Effector CD4-positive, alpha-beta T cell (primary cell): ENCODE data around the gene SIX6. TPM values are rescaled to one million over a fixed set of nuclear protein-coding genes. Genes with fewer than 3 reads are reported as not detected.
"Not testable (repeated sequence)": the region's sequence is repeated elsewhere in the genome, so short reads cannot be mapped to it uniquely, and the experiment has no call there.

Experiments used
- DNase-seq: peaks from one replicate; pipeline ENCODE4 v3.0.0-alpha.2; 2020
- total RNA-seq: gene quantifications from one replicate; lab custom pipeline; 2026; lab: John Stamatoyannopoulos, UW

SIX6 gene
- total RNA-seq: not detected

DNA sequence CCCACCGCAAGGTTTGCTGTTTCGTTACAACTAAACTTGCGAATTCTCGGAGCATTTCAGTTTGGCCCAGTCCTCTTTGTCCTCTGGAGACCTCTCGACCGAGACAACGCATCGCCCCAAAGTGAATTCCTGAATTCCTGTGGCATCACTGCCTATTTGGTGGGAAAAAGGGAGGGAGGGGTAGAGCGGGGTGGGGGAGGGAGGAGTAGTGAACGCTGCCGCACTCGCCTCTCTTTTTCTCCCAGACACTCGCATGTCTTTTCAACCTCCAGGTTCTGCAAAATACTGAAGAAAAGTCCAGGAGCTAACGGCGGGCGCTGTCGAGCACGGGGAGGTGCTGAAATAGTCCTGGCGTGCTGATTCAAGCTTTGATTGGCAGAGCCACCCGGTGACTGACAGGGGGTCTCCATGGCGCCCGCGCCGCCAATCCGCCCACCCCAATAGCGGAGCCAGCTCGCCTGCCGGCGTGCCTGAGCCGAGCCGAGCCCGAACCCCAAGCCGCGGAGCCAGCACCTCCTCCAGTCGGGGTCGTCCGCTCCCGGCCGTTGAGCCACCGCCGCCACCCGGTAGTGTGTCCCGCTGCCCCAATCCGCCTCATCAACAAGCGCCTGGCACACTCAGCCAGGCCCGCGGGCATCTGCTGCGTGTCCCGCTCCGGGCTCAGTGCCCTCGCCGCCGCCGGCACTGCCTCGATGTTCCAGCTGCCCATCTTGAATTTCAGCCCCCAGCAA is at the start of gene SIX6:
SIX6 (plus strand) TSS at position 440 of the 731 bp plus-strand sequence; CDS start at position 693, 253 bp downstream.
- no peak for DNase-seq

DNA sequence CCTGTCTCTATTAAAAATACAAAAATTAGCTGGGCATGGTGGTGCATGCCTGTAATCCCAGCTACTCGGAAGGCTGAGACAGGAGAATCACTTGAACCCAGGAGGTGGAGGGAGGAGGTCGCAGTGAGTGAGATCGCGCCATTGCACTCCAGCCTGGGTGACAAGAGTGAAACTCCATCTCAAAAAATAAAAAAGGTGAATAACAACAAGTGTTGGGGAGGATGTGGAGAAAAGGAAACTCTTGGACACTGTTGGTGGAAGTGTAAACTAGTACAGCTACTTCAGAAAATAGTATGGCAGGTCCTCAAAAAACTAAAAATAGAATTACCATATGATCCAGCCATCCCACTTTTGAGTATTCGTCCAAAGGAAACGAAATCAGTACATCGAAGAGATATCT is 28.7 kb upstream of the SIX6 start:
- not testable (repeated sequence) for DNase-seq

DNA sequence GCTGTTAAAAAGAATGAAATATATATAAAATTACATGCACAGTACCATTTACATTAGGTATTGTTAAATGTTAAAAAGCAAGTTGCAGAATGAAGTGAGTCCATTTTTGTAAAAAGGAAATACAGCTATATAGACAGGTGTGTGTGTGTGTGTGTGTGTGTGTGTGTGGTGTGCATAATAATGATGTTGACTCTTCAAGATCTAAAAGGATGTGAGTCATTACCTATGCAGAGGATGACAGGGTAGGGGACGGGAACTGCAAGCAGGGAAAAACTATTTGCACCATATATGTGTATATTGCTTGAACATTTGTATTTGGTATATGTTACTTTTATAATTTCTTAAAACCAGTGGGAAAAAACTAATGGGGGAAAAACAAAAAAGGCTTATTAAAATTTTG is 26.2 kb upstream of the SIX6 start:
- no peak for DNase-seq

DNA sequence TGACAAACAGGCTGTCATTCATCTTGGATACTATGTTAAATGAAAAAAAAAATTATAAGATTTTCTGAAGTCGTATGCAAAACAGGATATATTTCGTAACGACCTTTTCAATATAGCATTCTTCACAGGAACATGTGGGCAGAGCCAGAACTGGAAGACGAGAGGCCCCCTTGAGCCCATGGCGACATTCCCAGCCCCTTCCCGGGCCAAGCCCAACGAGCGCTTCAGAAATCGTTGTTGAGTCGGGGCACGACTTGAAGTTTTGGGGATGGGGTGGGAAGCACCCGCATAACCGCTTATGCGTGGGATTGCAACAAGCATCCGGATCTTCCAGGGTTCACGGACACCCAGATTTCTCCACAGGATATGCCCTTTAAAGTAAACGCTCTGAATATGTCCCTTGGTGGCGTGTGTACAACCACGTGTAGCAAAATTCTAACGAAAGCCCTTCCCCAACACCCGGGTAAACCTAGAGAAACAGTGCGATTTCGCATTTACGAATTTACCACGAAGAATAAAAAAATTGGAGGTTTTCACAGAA is 23.8 kb upstream of the SIX6 start:
- DNase-seq: no peak

DNA sequence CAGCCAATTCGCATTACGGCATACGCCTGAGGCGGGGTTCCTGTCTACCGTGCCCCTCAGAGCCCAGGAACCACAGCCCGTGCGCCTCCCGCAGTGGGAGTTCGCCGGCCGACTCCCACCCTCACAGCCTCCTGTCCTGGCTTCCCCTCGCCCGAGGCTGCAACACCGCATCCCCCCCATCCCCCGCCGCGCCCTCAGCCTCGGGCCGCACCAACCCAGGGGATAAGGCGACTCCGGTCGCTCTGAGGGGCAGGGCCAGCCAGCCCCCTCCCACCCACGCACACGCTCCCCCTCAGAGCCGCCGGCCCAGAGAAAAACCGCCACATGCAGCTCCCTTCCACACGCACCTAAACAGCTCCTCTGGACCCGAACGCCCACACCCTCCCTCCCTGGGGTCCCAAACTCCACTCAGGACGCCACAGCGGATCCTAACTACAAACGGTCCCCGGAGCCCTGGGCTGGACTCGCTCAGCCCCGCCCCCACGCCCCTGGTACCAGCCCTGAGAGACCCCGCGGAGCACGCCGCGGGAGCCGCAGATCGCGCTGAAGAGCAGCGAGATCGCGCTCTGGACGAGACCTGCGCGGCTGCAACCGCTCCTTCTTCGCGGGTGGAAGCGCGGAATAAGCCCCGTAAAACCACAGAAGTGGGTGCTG is 23.2 kb upstream of the SIX6 start, which contains the start of gene C14orf39:
C14orf39 (minus strand) TSS at position 466 of the 654 bp plus-strand sequence. CDS start 985 bp downstream, outside the sequence.
- DNase-seq: no peak

DNA sequence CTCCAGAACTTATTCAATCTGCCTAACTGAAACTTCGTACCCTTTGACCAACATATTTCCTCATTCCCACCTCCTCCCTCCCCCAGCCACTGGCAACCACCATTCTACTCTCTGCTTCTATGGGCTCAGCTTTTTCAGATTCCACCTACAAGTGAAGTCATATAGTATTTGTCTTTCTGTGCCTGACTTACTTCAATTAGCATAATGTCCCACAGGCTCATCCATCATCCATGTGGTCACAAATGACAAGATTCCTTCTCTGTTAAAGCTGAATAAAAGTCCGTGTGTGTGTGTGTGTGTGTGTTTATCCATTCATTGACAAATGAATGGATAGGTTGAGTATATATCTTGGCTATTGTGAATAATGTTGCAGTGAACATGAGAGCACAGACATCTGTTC is 21.7 kb upstream of the SIX6 start:
- no peak for DNase-seq

DNA sequence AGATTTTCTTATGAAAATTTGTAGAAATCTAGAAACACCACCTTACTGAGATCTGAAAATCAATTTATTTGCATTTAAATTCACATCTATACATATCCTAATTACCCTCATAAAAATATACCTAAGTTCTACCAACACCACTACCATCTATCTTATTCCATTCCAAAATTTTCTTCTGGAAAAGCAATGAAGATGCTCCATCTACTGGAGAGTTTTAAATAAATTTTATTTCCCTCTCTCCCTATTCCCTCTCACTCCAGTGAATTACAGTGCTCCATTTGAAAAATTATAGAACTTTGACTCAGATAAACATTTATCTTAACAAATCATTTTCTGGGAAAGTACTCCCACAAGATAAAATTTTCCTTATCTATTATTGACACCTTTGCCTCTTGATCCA is 20.8 kb upstream of the SIX6 start:
- no peak for DNase-seq

DNA sequence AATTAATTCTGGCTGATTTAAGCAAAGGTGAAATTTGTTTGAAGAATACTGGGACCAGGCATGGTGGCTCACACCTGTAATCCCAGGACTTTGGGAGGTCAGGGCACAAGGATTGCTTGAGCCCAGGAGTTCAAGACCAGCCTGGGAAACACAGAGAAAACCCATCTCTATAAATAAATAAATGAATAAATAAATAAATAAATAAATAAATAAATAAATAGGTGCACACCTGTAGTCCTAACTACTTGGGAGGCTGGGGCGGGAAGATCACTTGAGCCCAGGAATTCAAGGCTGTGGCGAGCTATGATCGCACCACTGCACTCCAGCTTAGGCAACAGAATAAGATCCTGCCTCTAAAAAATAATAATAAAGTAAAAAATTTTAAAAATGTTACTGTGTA is 18.7 kb upstream of the SIX6 start:
- DNase-seq: no peak

DNA sequence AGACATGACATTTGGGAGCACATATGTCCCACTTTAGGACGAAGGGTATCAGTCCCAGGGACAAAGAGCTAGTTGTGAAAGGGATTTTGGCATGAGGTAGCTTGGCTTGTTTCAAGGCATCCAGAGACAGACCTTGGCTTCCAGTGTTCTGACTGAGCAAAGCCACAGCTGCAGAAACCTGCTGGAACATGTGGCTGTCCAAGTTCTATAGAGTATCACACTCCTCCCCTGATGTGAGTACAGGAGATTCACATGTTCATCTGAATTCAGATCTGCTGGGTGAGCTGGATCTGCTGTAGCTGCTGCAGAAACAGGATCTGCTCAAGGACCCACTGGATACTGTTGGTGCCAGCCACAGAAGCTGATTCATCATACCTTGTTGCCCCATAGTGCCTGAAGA is 13.0 kb upstream of the SIX6 start:
- no peak for DNase-seq

DNA sequence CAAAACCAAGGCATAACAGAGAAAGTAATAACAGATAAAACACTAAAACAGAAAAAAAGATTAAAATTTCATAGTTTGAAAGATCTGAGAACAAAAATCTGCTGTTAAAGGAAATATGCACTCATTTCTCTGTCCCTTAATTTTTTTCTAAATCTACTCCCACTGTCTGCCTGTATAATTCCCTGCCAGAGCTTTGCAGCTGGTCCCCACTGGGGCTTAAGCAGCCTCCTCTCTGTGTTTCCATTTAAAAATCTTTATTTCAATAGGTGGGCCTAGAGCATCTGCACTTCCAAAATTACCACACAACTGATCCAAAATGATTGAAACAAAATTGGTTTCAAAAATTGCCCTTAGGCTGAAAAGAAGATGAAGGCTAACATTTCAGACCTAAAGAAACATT is 6.4 kb upstream of the SIX6 start:
- DNase-seq: no peak

DNA sequence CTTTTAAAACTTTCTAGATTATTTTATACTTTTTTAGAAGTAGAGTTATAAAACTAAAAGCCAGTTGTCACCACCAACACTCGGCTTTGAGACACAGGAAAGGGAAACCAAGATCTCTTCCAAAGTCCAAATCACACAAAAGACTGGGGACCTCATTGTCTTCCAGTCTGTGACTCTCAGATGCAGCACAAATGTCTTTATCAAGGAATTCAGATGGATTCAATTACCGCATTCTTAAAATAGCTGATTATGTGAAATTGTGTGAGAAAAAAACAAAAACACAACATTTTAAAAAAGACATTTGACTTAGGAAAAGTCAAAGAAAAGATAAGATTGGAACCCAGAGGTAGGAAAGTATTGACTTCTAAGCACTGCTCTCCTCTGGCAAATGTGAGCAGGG is 3.5 kb upstream of the SIX6 start:
- DNase-seq: no peak

DNA sequence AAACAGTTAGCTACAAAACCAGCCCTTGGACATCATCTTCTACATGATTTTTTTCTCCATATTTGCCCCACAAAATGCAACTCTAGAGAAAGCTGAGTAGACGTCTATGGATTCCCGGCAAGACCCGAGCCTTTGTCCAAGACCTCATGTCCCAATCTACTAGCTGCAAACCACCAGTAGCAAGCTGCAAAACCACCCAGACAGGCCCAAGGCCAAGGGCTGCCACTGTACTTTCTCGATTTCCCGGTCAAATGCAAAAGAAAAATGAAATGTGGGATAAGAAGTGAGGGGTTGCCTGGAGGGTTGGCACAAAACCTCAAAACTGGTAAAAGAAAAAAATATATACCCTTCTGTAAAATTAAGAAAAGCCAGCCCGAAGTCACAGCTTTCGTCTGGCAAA is 2.9 kb upstream of the SIX6 start:
- no peak for DNase-seq

DNA sequence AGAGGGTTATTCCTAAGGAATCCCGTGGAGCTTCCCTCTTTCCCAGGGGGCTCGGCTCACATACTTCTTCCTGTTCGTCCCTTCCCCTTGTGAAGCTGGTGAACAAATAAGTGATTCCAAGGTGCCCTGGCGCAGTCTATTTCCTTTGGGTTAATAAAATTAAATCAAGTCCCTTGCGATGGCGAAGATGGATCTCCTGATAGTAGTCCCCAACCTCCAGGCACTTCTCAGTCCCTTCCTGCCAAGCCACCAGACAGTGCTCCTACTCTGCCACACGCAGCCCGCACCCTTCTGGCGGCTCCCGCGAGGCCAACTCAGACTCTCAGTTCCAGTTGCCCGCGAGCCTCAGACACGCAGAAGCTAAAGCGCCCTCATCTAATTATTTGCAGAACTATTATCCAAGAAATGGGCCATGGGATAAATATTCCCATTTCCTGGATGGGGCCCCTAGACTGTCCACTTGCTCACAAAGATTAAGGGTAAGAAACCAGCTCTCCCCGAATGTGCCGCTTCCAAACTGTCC is 2.4 kb upstream of the SIX6 start:
- no peak for DNase-seq

DNA sequence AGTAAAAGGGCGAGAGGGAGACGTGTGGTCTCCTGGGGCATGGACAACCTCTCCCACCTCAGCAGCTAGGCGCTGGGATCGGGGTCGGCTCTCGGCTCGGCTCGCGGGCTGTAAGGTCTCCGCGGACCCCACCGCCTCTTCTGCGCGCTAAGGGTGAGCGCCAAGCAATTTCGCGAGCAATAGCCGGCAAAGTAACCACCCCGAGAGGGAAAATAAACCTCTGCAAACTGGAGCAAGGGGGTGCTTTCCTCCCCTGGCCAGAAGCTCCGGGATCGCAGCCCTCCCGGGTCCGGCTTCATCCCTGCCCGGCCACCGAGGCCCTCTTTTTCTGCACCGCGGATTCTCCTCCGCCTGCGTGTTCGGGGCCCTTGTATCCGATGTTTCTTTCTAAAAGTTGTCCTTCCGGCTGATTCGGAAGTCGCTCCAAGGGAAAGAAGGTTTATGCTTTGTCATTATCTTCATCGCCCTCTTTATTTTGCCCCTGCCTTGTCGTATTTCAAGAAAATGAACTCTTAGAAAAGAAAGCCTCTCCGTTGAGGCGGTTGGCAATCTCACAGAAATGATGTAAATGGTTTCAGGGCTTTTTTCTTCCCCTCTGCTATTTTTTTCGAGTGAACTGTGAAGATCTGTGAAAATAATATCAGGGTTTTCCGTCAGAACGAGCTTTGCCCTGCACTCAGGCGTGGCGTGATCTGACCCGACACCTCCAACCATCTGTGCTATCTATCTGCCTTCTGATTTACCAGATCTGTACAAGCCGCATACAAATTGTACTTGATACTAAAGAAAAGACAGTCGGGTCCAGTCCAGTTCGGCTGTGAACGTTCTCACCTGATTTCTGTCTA is 1.7 kb upstream of the SIX6 start:
- no peak for DNase-seq

DNA sequence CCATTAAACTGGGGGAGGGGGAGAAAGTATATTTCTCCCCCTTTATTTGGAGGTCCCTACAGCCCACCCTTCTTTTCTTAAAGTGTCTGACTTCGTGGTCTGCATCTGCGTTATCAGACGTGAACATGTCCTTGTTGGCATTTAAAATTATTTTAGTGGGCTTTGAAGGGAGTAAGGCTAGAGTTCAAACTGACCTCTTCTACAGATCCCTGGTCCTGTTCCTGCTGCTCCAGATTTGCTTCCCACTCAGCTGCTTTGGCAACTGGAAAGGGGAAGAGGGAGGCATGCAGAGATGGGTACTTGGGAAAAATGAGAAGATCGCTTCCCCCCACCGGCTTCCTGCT is 611 bp upstream of the SIX6 start:
- no peak for DNase-seq

DNA sequence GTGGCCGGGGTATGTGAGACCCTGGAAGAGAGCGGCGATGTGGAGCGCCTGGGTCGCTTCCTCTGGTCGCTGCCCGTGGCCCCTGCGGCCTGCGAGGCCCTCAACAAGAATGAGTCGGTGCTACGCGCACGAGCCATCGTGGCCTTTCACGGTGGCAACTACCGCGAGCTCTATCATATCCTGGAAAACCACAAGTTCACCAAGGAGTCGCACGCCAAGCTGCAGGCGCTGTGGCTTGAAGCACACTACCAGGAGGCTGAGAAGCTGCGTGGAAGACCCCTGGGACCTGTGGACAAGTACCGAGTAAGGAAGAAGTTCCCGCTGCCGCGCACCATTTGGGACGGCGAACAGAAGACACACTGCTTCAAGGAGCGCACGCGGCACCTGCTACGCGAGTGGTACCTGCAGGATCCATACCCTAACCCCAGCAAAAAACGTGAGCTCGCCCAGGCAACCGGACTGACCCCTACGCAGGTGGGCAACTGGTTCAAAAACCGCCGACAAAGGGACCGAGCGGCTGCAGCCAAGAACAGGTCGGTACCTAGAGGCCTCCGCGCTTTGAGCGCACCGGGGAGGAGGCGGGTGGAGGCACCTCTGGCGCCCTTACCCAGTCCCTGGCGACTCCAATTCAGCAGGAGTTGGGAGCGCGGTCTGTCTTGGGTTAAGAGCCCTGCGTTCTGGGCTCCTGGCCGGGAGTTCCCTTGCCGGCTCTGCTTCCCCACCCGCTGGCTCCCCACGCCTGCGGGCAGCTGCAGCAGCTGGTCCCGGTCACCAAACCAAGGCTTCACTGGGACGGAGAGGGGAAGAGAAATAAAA is 700 bp downstream of the SIX6 start:
- no peak for DNase-seq

DNA sequence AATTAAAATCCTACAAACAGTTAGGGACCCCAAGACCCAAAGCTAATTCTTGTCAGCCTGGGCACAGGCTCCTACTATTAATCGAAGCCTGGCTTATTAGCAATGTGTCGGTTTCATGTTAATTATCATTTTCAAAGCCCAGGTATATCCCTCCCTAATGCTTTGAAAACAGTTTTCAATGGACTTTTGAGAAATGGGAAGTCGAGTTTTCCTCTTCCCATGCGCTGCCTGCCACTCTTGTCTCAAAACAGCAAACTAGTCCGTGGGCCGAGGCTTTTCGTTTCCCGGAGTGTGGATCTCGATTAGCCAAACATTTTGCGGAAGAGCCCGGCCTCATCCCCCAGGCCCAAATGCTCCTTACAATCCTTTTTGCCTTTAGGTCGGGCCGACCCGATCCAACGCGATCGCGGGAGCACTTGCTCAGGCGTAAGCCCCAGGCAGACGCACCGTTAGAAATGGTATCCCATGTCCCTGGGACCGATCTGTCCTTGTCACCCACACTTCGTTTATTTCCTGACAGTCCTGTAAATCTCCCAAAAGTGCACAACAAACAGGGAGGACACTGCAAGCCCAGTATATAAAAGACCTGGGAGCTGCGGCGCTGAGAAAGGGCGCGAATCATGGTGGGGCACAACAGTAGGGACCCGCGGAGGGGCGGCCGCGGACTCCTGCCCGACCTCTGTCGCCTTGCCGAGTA is 1.5 kb downstream of the SIX6 start:
- DNase-seq: no peak

DNA sequence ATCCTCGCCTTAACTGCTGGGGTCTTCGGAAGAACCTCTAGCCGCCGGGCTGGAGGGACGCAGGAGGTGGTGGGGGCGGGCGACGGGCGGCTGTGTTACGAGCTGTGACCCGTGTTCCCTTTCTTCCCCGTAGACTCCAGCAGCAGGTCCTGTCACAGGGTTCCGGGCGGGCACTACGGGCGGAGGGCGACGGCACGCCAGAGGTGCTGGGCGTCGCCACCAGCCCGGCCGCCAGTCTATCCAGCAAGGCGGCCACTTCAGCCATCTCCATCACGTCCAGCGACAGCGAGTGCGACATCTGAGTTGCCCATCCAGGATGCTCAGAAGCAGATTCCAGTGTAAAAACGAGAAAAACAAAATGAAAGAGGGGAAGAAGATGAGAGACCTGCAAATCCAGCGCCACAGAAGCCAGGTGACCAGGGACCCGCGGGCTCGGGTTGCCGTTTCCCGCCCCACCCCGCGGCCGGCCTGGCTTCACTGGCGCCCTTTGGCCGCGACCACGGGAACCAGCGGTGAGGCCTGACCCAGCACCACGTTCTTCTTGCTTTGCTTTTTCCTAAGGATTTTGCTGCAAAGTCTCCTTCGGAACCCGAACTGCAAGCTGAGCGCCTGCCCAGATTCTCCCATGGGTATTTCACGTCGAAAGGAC is 2.1 kb downstream of the SIX6 start:
- no peak for DNase-seq

DNA sequence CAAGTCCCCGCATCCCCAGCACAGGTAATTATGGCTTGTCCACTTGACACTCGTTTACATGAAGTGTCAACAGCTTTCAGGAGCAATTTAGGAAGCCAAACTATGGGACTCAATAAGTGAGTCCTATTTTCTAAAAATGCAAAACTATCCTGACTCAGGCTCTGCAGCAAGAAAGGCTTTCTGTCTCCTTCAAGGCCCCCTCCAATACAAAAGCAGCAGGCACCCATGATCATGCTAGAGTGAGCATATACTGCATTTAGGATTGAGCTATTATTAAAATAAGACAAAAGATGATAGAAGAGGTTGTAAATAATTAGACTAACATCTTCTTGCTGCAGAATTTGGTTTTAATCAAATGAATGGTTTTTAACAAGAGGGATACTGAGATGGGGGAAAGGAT is 3.2 kb downstream of the SIX6 start:
- DNase-seq: no peak

DNA sequence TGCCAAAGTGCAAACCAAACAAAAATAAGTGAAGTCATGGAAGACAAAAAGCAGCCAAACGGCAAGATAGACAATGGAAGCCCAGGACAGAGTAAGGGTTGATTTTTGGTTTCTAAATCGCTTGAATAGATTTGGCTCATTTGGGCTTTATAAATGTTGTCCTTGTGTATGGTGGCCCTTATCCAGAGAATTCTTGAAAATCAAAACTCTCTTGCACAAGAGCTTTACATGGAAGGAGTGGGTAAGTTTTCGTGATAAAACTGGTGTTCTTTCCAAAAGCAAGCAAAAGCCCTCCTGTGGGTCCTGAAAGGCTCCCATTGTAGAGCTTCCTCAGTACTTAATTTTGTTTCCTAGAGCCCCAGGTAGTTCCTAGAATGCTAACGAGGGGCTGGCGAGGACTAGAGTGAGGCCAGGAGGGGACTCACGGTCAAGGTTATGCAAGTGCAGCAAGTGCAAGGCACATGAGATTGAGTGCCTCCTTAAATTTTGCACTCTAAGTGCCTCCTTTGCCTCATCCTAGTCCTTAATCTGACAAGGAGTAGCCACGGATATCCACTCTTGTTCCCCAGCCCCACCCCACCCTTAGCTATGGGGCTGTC is 4.1 kb downstream of the SIX6 start:
- DNase-seq: no peak

DNA sequence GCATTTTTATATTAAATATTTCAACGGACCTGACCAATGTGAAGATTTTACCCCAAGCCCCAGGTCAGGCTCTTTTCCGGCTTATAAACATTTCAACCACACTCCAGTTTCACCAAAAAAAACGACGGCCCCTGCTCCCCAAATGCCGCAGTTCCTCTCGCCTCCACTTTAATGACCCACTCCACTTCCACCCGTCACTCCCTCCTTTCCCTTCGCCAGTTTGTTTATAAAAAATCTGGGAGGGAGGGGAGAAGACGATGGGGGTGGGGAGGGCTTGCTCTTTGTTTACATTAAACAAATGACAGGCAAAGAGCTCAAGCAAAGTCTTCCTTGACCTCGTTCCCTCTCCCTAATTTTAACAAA is 5.4 kb downstream of the SIX6 start:
- DNase-seq: no peak
